Activated CD8-positive, alpha-beta memory T cell treated with anti-CD3 and anti-CD28 coated beads, Interleukin-2, amount 50 U/mL, for 48 hours (primary cell): Measurements from ENCODE around the gene TOGARAM2.
"Not testable (repeated sequence)": the region's sequence is repeated elsewhere in the genome, so short reads cannot be mapped to it uniquely, and the experiment has no call there.

Experiments
- DNase-seq: peaks from one replicate; pipeline ENCODE4 v3.0.0-alpha.2; 2020

Gene TOGARAM2

DNA sequence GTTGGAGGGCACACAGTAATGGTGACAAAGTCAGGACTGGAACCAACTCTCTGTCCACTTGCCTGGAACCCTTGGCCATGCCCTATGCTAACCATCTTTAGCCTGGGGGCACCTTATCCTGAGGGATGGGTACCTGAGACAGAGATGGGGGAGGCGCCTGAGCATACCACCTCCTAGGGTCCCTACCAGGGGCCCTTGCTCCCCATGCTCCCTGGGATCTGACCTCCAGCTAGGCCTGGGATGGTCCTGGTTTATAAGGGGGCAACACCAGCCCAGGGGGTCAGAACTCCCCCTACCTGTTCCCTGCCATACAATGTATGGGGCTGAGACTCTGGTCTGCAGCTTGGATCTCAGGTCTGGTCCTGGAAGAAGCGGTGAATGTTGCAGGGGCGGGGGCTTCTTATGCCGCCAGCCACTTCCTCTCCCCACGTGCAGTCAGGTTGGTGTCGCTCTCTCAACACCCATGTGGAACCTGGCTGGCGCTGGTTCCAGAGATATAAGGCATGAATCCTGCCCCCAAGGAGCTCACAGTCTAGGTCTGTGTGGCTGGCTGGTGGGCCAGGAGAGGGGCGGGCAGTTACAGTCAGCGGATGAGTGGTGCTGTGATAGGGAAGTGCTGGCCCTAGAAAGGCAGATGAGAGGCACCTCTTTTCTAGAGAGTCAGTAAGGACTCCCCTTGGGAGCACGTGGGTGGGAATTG lies 3.8 kb upstream of the TOGARAM2 start:
- no peak for DNase-seq

DNA sequence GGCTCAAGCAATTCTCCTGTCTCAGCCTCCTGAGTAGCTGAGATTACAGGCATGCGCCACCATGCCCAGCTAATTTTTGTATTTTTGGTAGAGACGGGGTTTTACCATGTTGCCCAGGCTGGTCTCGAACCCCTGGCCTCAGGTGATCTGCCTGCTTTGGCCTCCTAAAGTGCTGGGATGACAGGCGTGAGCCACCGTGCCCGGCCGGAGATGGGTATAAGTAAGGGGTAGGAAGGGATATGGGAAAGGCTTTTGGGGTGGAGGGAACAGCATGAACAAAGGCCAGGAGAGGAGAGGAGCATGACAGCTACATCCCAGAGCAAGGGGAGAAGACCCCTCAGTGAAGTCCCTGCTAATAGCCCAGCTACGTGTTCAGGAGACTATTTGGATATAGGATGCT lies 3.1 kb upstream of the TOGARAM2 start:
- not testable (repeated sequence) for DNase-seq

DNA sequence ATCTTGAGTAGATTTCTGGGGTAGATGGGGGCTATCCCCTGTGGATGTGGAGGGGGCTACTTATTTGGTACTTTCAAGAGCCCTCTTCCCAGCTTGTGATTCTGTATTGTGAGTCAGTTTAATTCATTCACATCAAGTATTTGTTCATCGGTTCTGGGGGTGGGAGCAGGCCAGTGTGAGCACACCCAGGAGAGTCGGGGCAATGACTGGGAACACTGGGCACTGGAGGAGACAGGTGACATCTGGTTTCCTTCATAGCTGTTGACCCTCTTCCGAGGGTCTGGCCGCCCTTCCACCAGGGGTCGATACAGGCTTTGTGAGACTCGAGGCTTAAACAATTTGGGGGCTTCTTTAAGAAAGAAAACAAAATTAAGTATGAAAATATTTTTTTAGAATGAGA lies 2.5 kb upstream of the TOGARAM2 start:
- DNase-seq: no peak

DNA sequence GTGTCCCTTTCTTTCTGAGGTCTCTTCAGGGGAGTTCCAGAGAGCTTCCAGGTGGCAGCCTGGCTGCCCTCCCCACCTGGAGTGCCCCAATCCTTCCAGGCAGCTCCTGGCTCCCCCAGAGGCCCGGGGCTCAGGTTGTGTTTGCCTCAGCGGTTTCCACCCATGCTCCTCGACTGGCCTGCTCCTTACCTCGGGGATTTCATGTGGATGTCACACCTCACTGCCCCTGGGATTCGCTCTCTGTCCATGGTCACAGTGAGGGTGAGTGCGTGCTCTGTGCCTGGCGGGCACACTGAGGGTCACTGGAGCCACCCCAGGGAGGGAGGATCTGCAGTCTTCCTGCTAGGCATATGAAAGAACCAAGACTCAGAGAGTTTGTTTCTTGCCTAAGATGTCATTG lies 2.1 kb upstream of the TOGARAM2 start:
- no peak for DNase-seq

DNA sequence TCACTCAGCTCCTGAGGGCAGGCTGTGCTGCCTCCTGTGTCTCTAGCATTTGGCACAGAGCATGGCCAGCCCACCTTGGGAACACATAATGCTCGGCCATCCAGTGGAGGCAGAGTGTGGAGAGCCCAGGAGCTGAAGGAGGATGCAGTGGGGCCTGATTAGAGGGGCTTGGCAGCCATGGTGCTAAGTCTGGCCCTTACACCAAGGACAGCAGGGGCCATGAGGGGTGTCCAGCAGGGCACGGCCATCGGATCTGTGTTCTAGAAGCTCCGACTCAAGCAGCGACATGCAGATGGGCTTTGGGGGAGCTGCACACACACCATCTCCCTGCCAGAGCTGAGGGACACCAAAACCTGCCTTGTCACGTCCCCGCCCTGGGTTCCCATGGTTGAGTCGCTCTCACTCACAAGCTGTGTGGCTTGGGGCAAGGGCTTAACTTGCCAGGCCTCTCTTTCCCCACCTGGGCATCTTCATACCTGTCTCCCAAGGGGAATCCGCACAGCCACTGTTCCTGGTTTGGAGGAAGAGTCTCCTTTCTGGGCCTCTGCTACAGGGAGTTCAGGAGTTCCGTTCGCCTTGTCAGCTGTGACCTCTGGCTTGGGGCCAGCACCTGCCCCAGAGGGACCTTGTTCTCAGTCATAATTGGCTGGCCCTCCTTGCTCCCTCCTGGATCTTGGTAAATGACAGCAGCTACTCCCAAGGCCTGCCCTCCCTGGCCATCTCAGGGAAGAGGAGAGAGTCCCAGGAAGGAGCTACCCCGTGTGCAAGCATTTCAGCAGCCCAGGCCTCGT lies 1.3 kb upstream of the TOGARAM2 start:
- no peak for DNase-seq

DNA sequence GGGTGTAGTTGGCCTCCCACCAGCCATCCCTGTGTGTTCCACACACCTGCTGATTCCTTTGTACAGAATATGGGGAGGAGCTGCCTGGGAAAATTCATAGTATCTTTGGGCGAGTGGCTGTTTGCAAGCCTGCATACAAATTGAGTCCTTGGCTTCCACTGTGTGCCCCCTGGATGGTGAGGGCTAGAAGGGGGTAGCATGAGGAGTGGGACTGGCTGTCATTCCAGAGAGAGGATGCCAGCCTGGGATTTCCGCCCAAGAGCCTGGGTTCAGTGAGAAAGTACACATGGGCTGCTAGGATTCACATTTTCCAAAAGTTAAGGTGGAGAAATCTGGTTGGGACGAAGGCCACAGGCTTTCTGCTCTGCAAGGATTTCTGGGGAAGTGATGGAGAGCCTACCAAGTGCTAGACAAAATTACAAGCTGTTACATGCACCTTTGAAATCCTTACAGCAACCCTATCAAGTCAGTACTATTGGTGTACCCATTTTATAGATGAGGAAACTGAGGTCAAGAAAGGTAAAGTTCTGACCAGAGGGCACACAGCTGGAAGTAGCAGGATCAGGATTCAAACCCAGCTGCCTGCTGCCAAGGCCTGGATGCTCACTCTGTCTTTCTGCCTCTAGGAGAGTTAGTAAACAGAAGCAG lies 606 bp upstream of the TOGARAM2 start:
- no peak for DNase-seq

DNA sequence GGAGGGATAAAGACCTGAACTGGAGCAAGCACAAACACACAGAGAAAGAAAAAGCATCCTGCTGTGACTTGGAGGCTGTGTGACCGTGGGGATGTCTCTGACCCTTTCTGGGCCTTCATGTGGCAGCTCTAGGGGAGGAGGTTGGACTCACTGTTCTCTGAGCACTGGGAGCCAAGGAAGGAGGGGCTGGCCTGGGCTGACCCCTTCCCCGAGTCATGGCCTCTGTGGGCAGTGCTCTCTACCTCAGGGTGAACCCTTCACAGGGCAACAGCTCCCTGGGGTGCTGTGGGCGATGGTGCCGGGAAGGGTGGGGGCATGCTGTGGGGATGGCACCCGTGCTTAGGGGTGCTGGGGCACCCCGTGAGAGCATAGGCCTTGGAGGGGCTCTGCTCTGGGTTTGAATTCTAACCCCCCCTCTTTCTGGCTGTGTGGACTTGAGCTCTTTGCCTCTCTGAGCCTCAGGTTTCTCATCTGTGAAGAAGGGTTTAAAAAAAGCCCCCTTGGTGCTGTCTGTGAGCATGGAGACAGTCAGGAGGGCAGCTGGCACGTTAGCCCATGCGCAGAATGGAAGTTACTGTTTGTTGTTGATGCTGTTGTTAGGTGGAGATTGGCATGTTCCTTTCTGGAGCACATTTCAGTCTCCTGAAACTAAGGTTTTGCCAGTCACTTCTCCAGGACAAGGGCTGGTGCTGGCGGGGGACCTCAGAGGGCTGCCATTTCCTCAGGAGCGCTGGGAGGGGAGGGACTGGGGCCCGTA lies 700 bp downstream of the TOGARAM2 start:
- no peak for DNase-seq

DNA sequence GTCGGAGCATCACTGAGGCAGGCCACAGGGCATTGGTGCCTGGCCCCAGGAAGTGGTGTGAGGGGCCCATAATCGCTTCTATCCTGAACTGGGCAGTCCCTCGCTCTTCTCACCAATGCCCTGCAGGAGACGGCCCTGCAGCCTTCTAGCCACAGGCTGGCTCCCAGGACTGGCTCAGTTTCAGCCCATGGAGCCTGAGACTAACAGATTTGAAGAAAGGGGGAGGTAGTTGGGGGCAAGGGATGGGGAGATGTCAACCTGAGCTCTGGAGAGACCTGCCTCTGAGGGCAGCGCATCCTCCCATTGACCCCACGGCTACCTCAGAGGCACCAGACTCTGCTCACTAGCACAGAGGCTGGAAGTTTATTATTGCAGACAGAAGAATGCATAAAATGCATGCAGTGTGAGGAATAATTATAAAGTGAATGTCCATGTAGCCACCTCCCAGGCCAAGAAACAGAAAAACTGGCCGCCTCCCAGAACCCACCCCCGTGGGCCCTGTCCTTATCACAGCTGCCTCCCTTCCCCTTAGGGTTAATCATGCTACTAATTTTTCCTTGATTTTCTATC lies 1.4 kb downstream of the TOGARAM2 start:
- DNase-seq: no peak

DNA sequence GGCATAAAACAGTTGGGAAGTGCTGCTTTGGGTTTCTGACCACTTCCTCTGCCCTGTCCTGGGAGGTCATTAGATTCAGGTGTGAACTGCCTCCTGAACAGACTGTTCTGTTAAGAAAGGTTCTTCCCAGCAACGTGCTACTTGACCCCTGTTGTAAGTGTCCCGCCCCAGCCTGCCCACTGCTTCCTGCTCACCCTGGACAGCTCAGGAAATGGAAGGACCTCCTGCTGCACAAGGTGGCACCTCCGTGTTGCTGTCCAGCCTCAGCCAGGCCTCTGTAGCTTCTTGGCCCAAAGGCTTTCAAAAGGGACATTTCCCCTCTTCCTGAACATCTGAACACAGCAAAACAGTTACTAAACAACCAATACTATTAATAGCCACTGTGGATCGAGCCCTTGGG lies 5.3 kb downstream of the TOGARAM2 start:
- DNase-seq: no peak

DNA sequence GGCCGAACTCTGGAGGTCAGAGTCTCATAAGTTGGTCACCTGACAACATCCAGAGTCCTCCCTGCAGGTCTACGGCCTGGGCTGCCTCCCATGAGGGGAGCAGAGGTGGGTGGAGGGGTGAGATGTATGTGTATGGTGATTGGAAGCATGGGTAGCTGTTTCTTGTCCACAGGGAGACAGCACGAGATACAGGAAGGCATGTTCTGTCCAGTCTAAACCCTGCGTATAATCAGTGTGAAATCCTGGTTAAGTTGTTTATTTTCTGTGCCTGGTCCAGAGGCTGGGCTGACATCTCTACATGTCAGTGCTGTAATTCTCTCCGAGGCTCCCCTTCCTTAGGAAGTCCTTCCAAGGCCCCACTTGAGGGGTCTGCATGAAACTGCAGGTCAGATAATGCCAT lies 8.9 kb downstream of the TOGARAM2 start:
- no peak for DNase-seq

DNA sequence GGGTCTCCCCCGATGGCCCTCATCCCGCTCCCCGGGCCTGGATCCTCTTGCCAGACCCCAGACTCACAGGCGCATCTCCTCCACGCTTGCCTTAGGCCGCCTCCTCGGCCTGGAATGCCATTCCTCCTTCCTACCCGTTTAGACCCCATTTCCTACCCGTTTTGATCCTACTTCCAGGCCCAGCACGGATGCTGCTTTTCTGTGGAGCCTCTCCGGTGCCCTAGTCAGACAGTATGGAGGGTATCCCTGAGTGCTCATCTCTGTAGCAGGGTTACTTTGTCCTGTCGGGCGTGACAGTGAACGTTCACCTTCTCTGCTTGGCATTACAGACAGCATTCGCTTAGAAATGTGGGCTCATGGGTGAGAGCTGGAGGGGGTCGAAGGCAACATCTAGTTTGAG lies 9.3 kb downstream of the TOGARAM2 start:
- no peak for DNase-seq

DNA sequence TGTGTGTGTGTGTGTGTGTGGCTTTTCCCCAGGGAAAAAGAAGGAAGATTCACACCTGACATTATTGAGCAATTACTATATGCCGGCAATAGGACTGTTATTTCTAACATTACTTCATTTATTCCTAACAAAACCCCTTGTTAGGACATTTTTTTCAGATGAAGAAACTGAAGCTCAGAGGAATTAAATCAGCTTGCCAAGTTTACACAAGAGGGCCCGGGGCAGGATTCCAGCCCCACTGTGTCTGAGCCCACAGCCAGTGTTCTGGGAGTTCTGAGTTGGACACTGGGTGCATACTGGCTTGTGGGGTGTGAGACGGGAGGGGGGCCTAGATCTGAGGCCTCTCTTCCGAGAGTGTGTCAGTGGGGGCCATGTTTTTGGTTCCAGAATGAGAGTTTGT lies 9.9 kb downstream of the TOGARAM2 start:
- DNase-seq: no peak

DNA sequence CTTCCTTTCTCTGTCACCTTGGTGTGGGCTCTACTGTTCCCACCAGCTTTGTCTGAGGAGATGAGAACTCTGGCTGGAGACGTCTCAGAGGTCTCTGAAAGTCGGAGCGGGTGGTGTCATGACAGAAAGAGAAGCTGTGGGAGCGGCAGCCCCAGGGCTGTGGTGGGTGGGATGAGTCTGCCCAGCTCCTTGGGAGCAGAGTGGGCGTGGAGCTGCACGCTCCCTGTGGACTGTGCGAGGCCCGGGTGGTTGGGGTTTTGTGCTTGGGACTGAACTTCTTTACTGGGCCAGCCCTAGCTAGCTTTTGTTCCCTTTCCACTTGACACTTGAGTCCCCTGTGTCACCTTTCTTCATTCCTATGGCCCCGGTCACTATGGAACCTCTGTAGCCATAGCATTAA lies 10.4 kb downstream of the TOGARAM2 start:
- DNase-seq: no peak

DNA sequence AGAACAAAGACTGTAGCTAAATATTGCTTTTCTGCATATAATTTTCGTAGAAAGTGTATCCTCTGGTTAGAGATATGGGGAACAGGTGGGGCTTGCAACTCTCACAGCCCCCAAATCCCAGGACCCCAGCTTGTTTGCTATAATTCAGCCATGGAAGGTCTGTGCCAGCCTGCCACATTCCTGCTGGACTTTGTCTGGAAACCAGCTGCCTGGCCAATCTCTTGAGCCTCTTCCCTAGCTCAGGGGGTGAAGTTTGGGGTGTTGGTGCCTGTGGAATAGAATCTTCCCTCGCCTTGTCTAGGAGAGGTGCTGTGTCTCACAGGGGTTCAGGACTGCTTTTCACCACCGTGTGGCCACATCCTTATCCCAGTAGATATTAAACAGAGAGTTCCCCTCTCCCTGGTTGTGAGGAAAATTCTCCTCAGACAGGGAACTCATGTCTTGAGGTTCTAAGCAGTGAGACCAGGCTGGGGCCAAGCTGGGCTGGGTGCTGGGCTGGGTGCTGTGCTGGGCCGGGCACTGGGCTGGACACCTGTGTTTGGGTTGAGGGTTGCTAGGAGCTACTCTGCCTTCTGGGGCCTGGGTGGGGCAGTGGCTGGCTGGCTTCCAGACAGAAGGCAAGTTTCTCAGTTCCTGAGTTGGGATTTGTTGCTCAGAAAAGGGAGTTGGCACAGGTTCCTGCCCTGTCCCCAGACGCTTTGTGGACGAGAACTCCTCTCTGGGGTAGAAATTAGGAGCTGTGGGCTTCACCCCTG lies 12.3 kb downstream of the TOGARAM2 start:
- no peak for DNase-seq

DNA sequence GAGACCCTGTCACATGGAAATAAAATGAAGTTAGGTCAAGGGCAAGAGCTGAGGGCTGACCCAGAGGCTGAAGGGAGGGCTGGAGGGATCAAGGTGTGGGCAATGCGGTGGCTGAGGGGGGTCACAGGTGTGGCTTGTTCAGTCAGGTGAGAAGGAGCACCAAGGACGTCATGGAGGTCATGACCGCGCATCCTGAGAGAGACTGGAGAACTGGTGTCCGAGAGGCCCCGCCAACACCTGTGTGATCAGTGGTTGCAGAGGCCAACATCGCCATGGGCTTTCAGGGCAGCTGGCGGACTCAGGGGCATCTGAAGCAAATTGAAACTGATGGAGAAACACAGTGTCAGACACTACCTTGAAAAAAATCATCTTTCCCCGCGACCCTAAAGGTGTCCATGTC lies 13.0 kb downstream of the TOGARAM2 start:
- DNase-seq: no peak

DNA sequence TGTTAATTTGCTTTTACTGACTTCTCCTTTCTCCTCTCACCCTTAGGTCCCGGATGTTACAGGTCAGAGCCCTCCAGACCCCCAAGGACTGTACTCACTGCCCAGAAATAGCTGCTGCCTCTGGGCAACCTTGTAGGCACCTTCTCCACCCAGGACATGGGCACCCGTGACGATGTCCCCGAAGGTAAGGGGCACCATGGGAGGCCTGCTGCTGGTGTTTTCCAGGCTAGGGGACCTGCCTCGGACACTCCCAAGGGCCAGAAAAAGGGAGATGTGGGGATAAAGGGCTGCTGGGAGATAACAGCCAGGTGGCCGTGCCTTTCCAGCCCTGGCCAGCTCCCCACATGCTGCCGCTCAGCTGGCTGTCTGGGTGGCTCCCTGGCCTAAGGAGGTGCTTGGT lies 13.6 kb downstream of the TOGARAM2 start:
- DNase-seq: no peak

DNA sequence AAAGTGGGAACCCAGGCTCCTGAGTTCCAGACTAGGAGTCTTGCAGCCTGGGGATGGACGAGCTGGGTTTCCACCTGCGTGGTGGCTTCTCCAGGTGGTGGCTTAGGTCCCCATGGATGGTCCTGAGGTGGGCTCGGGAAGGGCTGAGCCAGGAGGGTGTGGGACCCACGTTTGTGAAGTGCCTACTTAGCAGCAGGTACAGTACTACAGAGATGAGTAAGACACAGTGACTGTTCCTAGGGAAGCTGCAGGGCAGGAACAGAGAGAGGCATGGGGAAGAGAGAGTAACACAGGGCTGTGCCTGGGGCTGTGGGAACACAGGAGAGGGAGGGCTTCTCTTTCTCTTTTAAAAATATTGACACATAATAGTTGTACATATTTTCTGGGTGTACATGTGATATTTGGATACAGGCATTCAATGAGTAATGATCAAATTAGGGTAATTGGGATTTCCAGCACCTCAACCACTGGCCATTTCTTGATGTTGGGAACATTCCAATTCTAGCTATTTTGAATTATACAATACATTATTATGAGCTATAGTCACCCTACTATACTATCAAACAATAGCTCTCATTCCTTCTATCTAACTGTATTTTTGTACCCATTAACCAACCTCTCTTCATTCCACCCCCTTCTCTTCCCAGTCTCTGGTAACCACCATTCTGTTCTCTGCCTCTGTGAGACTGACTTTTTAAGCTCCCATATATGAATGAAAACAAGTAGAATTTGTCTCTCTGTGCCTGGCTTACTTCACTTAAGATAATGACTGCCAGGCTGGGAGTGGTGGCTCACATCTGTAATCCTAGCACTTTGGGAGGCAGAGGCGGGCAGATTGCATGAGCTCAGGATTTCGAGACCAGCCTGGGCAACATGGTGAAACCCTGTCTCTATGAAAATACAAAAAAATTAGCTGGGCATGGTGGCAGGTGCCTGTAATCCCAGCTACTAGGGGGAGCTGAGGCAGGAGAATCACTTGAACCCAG lies 15.0 kb downstream of the TOGARAM2 start:
- DNase-seq: no peak

DNA sequence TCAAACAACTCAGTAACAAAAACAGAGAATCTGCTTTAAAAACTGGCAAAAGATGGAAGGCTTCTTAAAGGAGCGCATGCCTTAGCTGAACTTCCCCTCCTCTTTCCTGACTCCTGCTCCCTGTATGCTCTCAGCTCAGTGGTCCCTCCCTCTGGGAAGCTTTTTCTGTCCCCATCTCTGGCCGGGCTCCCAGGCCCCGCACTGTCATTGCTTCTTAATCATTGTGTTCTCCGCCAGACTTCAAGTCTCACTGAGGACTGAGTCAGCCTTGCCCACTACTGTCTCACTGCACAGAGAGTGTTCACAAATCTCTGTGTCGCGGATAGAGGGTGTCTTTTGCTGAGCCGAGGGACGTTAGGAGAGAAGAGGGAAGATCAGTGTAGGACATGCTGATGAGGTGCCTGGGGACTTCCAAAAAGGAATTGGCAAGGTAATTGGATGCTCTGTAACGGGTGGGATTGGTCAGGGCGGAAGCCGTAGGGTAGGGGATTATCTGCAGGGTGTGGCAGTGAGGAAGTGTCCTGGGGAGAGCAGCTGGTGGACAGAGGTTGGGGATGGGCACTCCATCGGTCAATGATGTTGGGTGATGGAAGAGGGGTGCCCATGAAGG lies 16.2 kb downstream of the TOGARAM2 start:
- no peak for DNase-seq

DNA sequence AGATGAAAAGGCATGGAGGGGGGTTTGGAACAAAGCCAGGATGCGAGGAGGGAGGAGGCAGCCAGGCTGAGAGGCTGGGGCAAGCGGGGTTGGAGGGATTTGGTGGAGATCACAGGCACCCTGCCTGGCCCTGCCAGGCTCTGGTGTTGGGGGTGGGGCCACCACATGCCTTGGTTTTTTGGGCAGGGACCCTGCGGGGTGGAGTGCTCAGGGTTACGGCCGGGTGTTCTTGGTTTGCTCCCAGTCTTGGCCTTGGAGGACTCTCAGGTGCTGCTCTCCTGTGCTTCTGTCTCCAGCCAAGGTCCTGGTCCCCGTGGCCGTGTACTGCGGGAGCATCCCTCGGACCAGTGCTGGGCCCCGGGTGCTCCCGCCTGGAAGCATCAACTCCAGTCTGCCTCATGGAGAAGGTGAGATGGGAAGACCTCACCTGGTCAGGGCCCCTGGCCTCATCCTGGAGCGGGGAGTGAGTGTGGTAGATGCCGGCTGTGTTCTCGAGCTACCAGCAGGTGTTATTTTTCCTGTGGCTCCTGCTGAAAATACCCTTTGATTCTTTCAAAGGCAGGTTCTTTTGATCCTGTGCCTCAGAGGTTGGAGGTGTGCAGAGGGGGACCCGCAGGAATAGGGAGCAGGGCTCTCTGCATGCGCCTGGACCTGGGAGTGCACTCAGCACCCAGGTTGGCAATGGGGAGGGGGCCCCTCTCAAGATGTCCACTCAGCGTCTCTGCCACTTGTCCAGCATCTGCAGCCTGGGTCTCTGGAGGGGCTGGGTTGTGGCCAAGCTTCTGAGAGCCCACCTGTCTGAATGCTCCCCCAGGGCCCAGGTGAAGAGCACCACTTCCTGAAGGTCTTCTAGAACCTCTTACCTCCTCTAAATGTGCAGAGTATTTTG lies 17.0 kb downstream of the TOGARAM2 start:
- no peak for DNase-seq
